ENCODE measurements around the gene DPYSL4.
A peak's percentile ranks its signal among the peaks of the same experiment; 100 is the strongest.

DPYSL4 gene

GRCh38 chr10:132239126-132240031, 52.6 kb downstream of the DPYSL4 start:
- no peak for DNase-seq

GRCh38 chr10:132240156-132240555, 53.4 kb downstream of the DPYSL4 start:
- no peak for DNase-seq

GRCh38 chr10:132240581-132240980, 53.8 kb downstream of the DPYSL4 start:
- DNase-seq, result no peak

- DNase-seq, result no peak
Observed at GRCh38 chr10:132241086-132241485, 54.3 kb downstream of the DPYSL4 start.

- no peak for DNase-seq
Observed at GRCh38 chr10:132241496-132241895, 54.7 kb downstream of the DPYSL4 start.

GRCh38 chr10:132242103-132242840, 55.5 kb downstream of the DPYSL4 start:
- DNase-seq, result no peak

- DNase-seq, result no peak
Observed at GRCh38 chr10:132243141-132243540, 56.4 kb downstream of the DPYSL4 start.

- DNase-seq, result no peak
Observed at GRCh38 chr10:132243626-132244025, 56.9 kb downstream of the DPYSL4 start.

GRCh38 chr10:132245056-132245455, 58.3 kb downstream of the DPYSL4 start:
- peak in 6 of 51 donors; percentile 14 to 40 (median 30) for DNase-seq

GRCh38 chr10:132246296-132246695, 59.5 kb downstream of the DPYSL4 start:
- no peak for DNase-seq

GRCh38 chr10:132247943-132248342, 61.2 kb downstream of the DPYSL4 start:
- no peak for DNase-seq

GRCh38 chr10:132248455-132249225, 61.9 kb downstream of the DPYSL4 start:
- DNase-seq, result peak in 5 of 51 donors; percentile 24 to 72 (median 56)

- DNase-seq, result no peak
Observed at GRCh38 chr10:132249226-132249724, 62.5 kb downstream of the DPYSL4 start.

GRCh38 chr10:132249824-132250375, 63.2 kb downstream of the DPYSL4 start:
- no peak for DNase-seq

GRCh38 chr10:132250481-132251475, 64.0 kb downstream of the DPYSL4 start:
- no peak for DNase-seq

GRCh38 chr10:132251928-132252327, 65.2 kb downstream of the DPYSL4 start:
- no peak for DNase-seq

GRCh38 chr10:132252412-132252811, 65.7 kb downstream of the DPYSL4 start:
- DNase-seq, result no peak

GRCh38 chr10:132253092-132253687, 66.4 kb downstream of the DPYSL4 start:
- DNase-seq, result no peak

- no peak for DNase-seq
Observed at GRCh38 chr10:132254841-132255240, 68.1 kb downstream of the DPYSL4 start.
